IMR-90 (cell line): ENCODE data around the gene LRRC3C. TPM values are rescaled to one million over a fixed set of nuclear protein-coding genes. Genes with fewer than 3 reads are reported as not detected.

Source experiments
- ATAC-seq: fragments of 200-7000 bp; cut with Tn5 transposase; 2 replicates; pipeline ENCODE4 v1.9.1; 2020; ENCODE audit warnings: low read depth, mild to moderate bottlenecking, moderate library complexity
- BruUV-seq: library from RNA; stranded (reverse); fragments of 400-500 nt; replicated peaks from 2 replicates; lab custom pipeline; 2021; lab: Mats Ljungman, UMichigan
- CTCF ChIA-PET: fragments of 300-600 bp; formaldehyde crosslinking; extraction: SDS; loops from one replicate; lab custom pipeline; 2021; ENCODE audit warnings: antibody characterized with exemption; lab: Yijun Ruan, JAX
- POLR2A ChIA-PET: fragments of 300-600 bp; sonication (Branson Sonifier 250); formaldehyde crosslinking; loops from one replicate; lab custom pipeline; 2022; ENCODE audit warnings: antibody characterized with exemption; ENCODE audit not compliant: unreplicated experiment; lab: Charles Lee
- DNase-seq: peaks from one replicate; pipeline ENCODE4 v3.0.0; 2013
- H2AFZ ChIP-seq: replicated peaks from 2 replicates; pipeline ENCODE3; 2013; ENCODE audit warnings: low read length, mild to moderate bottlenecking; ENCODE audit not compliant: poor library complexity
- H2AK5ac ChIP-seq: 2 replicates; pipeline ENCODE4 v1.6.1; 2013; ENCODE audit warnings: low read depth, low read length, inconsistent platforms
- H2AK9ac ChIP-seq: replicated peaks from 2 replicates; pipeline ENCODE3; 2013; ENCODE audit warnings: mild to moderate bottlenecking, low read depth, low read length, moderate library complexity; ENCODE audit not compliant: poor library complexity
- H2BK120ac ChIP-seq: 2 replicates; pipeline ENCODE4 v1.6.1; 2013; ENCODE audit warnings: low read depth, low read length, inconsistent platforms
- H2BK15ac ChIP-seq: 3 replicates; pipeline ENCODE4 v1.6.1; 2013; ENCODE audit warnings: low read depth, low read length, inconsistent platforms
- H2BK20ac ChIP-seq: 2 replicates; pipeline ENCODE4 v1.6.1; 2013; ENCODE audit warnings: low read depth, mild to moderate bottlenecking, inconsistent platforms, low read length, moderate library complexity
- H2BK5ac ChIP-seq: 2 replicates; pipeline ENCODE4 v1.6.1; 2013; ENCODE audit warnings: mild to moderate bottlenecking, low read depth, low read length, inconsistent platforms; ENCODE audit not compliant: poor library complexity, severe bottlenecking
- H3K14ac ChIP-seq: replicated peaks from 2 replicates; pipeline ENCODE4 v1.6.1; 2013; ENCODE audit warnings: low read depth, low read length, inconsistent platforms
- H3K18ac ChIP-seq: 2 replicates; pipeline ENCODE4 v1.6.1; 2013; ENCODE audit warnings: low read depth, low read length, control low read depth
- H3K23ac ChIP-seq: 2 replicates; pipeline ENCODE4 v1.6.1; 2013; ENCODE audit warnings: low read depth, low read length, inconsistent platforms
- H3K27ac ChIP-seq: 2 replicates; pipeline ENCODE4 v1.5.1; 2013; ENCODE audit warnings: mild to moderate bottlenecking, control low read depth, low read length; ENCODE audit not compliant: insufficient read depth
- H3K27me3 ChIP-seq: 2 replicates; pipeline ENCODE4 v1.6.1; 2013; ENCODE audit warnings: low read length; ENCODE audit not compliant: control insufficient read depth, insufficient read depth
- H3K36me3 ChIP-seq: 2 replicates; pipeline ENCODE4 v1.6.1; 2013; ENCODE audit warnings: low read length, mixed read lengths; ENCODE audit not compliant: control insufficient read depth, insufficient read depth
- H3K4ac ChIP-seq: 2 replicates; pipeline ENCODE4 v1.6.1; 2013; ENCODE audit warnings: low read depth, low read length, inconsistent platforms
- H3K4me1 ChIP-seq: 2 replicates; pipeline ENCODE4 v1.6.1; 2013; ENCODE audit warnings: low read length, mixed read lengths; ENCODE audit not compliant: control insufficient read depth, insufficient read depth
- H3K4me2 ChIP-seq: 2 replicates; pipeline ENCODE4 v1.6.1; 2013; ENCODE audit warnings: low read depth, mild to moderate bottlenecking, control low read depth, low read length, moderate library complexity
- H3K4me3 ChIP-seq: 2 replicates; pipeline ENCODE4 v1.5.1; 2013; ENCODE audit warnings: low read depth, mild to moderate bottlenecking, control low read depth, low read length, moderate library complexity; ENCODE audit not compliant: insufficient read depth
- H3K56ac ChIP-seq: 2 replicates; pipeline ENCODE4 v1.6.1; 2013; ENCODE audit warnings: low read length, inconsistent platforms; ENCODE audit not compliant: insufficient read depth; ENCODE audit errors: extremely low read depth
- H3K79me1 ChIP-seq, 2 experiments: 2 replicates each; pipeline ENCODE4 v1.6.1; 2013; ENCODE audit warnings: low read length in 2 of 2, inconsistent platforms in 1 of 2, low read depth in 1 of 2
- H3K9ac ChIP-seq: 2 replicates; pipeline ENCODE4 v1.6.1; 2013; ENCODE audit warnings: low read depth, low read length, control low read depth
- H3K9me1 ChIP-seq: 2 replicates; pipeline ENCODE4 v1.6.1; 2013; ENCODE audit warnings: low read length, inconsistent platforms; ENCODE audit not compliant: insufficient read depth
- H3K9me3 ChIP-seq: 2 replicates; pipeline ENCODE4 v1.6.1; 2013; ENCODE audit warnings: low read length; ENCODE audit not compliant: control insufficient read depth, insufficient read depth
- H4K20me1 ChIP-seq: 2 replicates; pipeline ENCODE4 v1.6.1; 2013; ENCODE audit warnings: low read length, inconsistent platforms; ENCODE audit not compliant: insufficient read depth
- H4K5ac ChIP-seq: 2 replicates; pipeline ENCODE4 v1.6.1; 2013; ENCODE audit warnings: mild to moderate bottlenecking, low read depth, low read length, control low read depth
- H4K8ac ChIP-seq, 2 experiments: 2 replicates each; pipeline ENCODE4 v1.6.1; 2013; ENCODE audit warnings: low read depth in 2 of 2, low read length in 2 of 2, control low read depth in 1 of 2, inconsistent platforms in 1 of 2
- H4K91ac ChIP-seq: 2 replicates; pipeline ENCODE4 v1.6.1; 2013; ENCODE audit warnings: low read depth, low read length, inconsistent platforms; ENCODE audit not compliant: insufficient read depth
- MAFK ChIP-seq: IDR thresholded peaks from 2 replicates; pipeline ENCODE4 v1.6.1; 2012; ENCODE audit warnings: low read depth, low read length, improper control_type of control experiment
- RAD21 ChIP-seq: IDR thresholded peaks from 2 replicates; pipeline ENCODE4 v1.6.1; 2012; ENCODE audit warnings: low read length, improper control_type of control experiment
- SMC3 ChIP-seq: fragments of 150-350 bp; IDR thresholded peaks from 2 replicates; pipeline ENCODE4 v1.6.1; 2016; ENCODE audit warnings: low read depth, mild to moderate bottlenecking, antibody characterized with exemption, low read length, moderate library complexity
- WGBS, 2 experiments: methylation state at CpG; one replicate each; pipeline versions ENCODE4 v1.1.5 to v1.1.7; 2013; ENCODE audit warnings: missing lambda C conversion rate in 2 of 2; ENCODE audit not compliant: insufficient read length in 1 of 2; ENCODE audit errors: extremely low coverage in 2 of 2; 5-methylcytosine and 5-hydroxymethylcytosine counted together
- dilution Hi-C: fragments of 300-500 bp; cut with HindIII; formaldehyde crosslinking; loops from one replicate; pipeline ENCODE4 v1.14.3; 2018; ENCODE audit warnings: low sequenced_read_pairs; ENCODE audit not compliant: unreplicated experiment
- in situ Hi-C: fragments of 300-500 bp; cut with MboI; formaldehyde crosslinking; loops from 3 replicates; pipeline ENCODE4 v1.14.3; 2019; ENCODE audit warnings: low sequenced_read_pairs, inconsistent platforms, mixed read lengths
- intact Hi-C: fragments of 100-400 bp; cut with micrococcal nuclease; formaldehyde crosslinking; loops from 2 replicates; pipeline ENCODE4 v1.10.0; 2022
- polyA plus RNA-seq, 3 experiments: library from polyadenylated mRNA; depleted of rRNA; stranded (reverse); fragments of >200 nt; gene quantifications; 2 replicates each; pipeline ENCODE4 v1.2.3, GENCODE V29; 2012; ENCODE audit warnings: low replicate concordance in 1 of 3
- total RNA-seq: library from RNA; depleted of rRNA; stranded (reverse); fragments of >200 nt; gene quantifications from 2 replicates; pipeline ENCODE4 v1.2.3, GENCODE V29; 2012
- TF ChIP-seq, protein P1 (sequence below): fragments of 150-350 bp; IDR thresholded peaks from 2 replicates; pipeline ENCODE4 v1.6.1; 2017; ENCODE audit warnings: mild to moderate bottlenecking, antibody characterized with exemption, low read length, low read depth

The LRRC3C gene
- total and polyA plus RNA-seq, 2 of the 4 experiments (the other 2 are of a cell fraction), result not detected

DNA sequence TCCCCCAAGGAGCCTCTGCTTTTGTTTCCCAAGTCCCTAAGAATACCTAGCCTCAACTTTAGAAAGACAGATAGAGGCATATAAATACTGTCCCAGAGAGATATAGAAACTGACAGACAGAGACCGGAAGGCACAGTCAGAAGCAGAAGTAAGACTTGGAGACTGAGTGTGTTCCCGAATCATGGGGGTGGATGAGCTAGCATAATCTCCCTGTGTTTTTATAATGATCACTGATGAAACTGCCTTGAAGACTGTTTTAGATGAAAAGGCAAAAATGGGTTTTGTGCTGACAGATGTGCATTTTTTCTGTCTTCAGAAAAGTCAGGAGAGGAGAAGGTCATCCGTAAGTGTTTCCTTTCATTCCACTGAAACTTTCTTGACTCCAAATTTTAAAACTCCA, 44.7 kb downstream of the LRRC3C start:
- Histone ChIP-seq H4K8ac (no peak overlapping the region), H3K9me3 (no peaks in the 10 kb centered on the region), H2AK5ac (no peak overlapping the region), H4K20me1 (no peaks in the 10 kb centered on the region), H3K56ac (no peak overlapping the region), H3K27me3 (peaks cover 32% of the 10 kb centered on the region), H4K91ac (no peak overlapping the region), H3K79me1 (no peaks in the 10 kb centered on the region), H3K4me3 (no peak overlapping the region; the same call in 1 of the 2 replicates), H2AFZ (no peak overlapping the region), H3K27ac (no peak overlapping the region), H3K18ac (peak overlapping the region; percentile 20; the same call in 1 of the 2 replicates), H3K9ac (no peak overlapping the region), H3K36me3 (no peaks in the 10 kb centered on the region), H2BK5ac (no peak overlapping the region), H3K14ac (no peak overlapping the region), H2BK15ac (no peak overlapping the region), H3K9me1 (no peaks in the 10 kb centered on the region), H2BK20ac (no peak overlapping the region), H2BK120ac (no peak overlapping the region), H3K4me1 (no peaks in the 10 kb centered on the region), H4K5ac (no peak overlapping the region), H2AK9ac (no peak overlapping the region), H3K23ac (no peak overlapping the region), H3K4ac (no peak overlapping the region), H3K4me2 (peak overlapping the region; percentile 66; the same call in 1 of the 2 replicates)
- peak; percentile 35 for DNase-seq
- TF ChIP-seq SMC3, result no peak
- TF ChIP-seq RAD21, result no peak
- peak; percentile 78 for TF ChIP-seq MAFK
- TF ChIP-seq, protein P1, sequence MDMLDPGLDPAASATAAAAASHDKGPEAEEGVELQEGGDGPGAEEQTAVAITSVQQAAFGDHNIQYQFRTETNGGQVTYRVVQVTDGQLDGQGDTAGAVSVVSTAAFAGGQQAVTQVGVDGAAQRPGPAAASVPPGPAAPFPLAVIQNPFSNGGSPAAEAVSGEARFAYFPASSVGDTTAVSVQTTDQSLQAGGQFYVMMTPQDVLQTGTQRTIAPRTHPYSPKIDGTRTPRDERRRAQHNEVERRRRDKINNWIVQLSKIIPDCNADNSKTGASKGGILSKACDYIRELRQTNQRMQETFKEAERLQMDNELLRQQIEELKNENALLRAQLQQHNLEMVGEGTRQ, result no peak
- BruUV-seq, result no TSS peak
- ATAC-seq, result peak; percentile 84
- intact Hi-C loops, result no loop called here
- dilution Hi-C loops, result no loop called here
- in situ Hi-C loops, result loop anchor here (10.0 kb wide), 1 partner anchor 197 kb away; no protein-coding TSS in a partner anchor
- POLR2A ChIA-PET, result no interaction called here
- CTCF ChIA-PET, result no interaction called here
- WGBS, 2 experiments, result no CpG with 5 or more reads among the region's 3 CpGs
